SHP77 (cell line): ENCODE data around the gene AP3B2.

Experiments
- DNase-seq, 2 experiments: peaks; one replicate each; lab custom pipeline; 2025; lab: John Stamatoyannopoulos, UW

Gene AP3B2

DNA sequence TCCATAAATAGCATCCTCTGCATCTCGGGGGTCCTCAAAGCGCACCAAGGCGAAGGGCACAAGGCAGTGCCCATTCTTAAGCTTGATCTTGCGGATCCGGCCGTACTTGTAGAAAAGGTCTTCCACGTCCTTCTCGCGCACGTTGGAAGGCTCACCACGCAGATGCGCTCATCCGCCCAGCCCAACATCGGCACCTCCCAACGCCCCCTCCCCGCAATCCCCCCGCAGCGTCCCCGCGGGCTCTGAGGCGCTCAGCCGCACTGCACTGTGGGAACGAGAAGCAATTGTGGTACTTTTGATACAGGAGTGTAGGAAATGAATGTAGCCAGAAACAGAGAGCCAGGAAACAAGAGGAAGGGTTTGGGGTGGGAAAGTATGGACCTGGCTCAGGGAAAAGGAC lies 17.5 kb downstream of the AP3B2 start:
- DNase-seq, result no peak

GRCh38 chr15:82689147-82689546 lies 20.5 kb downstream of the AP3B2 start:
- DNase-seq, result no peak

- DNase-seq, result no peak
Measured at GRCh38 chr15:82688691-82689090, 21.0 kb downstream of the AP3B2 start.

DNA sequence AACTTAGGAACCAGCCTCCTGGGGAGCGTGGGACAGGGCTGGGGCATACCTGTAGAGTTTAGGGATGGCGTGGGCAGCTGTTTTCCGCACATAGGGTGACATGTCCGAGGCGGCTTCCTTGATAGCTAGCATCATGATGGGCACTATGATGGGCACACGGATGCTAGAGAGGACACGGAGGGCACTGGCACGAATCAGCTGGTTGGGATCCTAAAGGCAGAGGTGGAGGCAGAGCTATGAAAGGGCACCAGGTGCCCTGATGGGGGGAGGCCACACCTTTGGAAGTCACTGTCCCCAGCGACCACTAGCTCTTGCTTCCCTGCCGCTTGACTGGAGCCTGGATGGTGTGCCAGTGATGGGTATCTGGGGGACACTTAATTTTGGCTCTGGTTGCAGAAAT lies 28.3 kb downstream of the AP3B2 start:
- DNase-seq, result no peak

- DNase-seq, result no peak
Measured at GRCh38 chr15:82680200-82681102, 29.2 kb downstream of the AP3B2 start.

DNA sequence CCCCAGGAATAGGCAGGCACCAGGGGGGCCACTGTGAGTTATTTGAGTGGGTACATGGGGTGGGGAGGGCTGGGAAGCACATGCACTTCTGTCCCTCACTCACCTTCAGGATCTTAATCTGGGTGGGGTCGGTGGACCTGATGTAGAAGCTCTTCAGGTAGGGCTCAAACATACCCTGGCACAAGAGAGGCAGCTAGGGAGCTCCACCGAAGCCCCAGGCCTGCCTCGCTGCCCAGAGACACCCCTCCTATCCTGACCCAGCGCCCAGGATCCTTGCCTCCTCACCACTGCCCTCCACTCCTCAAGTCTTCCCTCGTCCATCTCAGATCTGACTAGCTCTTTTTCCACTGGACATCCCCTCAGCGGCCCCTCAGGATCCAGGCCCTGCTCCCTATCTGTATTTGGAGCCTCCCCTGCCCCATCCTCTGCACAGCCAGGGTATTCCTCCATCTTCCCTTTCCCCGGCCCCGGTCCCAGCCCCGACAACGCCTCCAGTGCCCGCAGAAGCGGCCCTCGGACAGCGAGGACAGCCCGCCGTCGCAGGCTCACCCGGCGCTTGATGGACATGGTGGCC lies 30.0 kb downstream of the AP3B2 start:
- DNase-seq, result no peak

- DNase-seq, result no peak
Measured at GRCh38 chr15:82677720-82678323, 31.9 kb downstream of the AP3B2 start.

- DNase-seq, result no peak
Measured at GRCh38 chr15:82674873-82675272, 34.8 kb downstream of the AP3B2 start.

DNA sequence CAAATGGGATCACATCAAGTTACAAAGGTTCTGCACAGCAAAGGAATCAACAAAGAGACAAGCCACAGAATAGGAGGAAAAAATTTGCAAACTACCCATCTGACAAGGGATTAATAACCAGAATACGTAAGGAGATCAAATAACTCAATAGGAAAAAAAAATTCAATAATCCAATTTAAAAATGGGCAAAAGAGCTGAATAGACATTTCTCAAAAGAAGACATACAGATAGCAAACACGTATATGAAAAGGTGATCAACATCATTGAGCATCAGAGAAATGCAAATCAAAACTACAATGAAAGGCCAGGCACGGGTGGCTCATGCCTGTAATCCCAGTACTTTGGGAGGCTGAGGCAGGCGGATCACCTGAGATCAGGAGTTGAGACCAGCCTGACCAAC lies 39.0 kb downstream of the AP3B2 start:
- no peak for DNase-seq

DNA sequence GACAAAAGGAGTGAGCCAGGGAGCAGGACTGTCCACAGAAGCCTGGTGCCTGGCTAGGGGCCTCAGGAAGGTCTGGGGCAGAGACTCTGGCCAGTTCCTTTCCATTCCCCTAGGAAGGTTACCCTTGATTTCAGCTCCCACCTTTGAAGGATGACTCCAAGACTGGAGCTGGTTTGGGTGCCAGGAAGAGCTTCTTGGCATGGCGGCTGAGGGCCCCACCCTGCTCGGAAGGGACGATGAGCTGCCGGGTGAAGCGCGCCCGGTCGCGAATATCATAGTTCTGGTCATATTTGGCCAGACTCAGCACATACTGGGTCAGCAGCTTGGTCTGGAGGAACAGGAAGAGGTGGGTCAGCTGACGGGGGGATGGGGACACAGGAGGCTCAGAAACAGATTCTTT lies 43.1 kb downstream of the AP3B2 start:
- DNase-seq, result no peak

DNA sequence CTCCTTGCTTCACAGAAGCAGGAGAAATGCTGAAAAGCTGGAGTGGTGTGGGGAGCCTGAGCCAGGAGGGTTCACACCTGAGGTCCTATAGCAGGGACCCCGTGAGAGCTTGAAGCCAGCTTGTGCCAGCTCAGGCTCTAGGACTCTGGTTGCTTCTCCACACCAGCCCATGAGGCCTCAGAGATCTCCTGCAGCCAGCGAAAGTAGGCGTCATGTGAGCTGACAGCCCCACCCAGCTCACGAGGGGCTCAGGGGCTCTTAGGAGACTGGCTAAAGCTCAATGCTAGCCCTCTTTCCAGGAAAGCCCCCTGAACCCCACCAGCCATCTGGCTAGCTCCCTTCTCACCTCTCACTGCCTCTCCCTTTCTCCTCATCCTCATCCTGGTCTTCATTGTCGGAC lies 45.7 kb downstream of the AP3B2 start:
- no peak for DNase-seq

DNA sequence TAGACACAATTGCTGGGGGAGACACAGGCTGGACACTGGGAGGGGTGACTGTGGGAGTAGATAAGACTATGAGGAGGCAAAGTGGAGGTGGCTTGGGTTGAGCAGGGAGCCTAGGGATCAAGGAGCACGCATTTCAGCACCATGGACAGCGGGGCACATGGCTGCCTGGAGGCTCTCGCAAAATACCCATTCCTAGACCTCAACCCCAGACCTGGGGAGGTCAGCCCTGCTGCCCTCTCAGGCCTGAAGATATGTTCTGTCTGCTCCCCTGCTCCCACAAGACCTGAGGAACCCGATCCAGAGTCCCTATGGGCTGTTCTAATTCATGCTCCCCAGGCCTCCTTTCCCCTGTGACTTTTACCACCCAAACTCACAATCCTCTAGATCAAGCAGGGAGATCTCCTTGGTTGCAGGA lies 46.5 kb downstream of the AP3B2 start:
- no peak for DNase-seq

DNA sequence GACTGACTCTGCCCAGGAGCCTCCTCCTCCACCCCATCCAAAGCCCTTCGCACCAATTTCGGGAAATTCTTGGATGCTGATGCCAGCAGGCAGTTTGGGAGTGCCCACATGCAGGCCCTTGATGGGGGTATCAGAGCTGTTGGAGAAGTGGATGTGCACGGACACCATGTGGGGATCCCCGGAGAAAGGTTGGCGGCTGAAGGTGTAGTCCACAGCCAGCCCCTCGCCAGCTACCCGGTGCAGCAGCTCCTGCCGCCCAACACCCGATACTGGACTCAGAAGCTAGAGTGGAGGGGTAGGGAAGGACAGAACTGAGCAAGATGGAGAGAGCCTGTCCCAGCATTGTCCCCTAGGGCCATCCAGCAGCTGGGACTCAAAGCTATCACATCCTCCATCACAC lies 47.0 kb downstream of the AP3B2 start:
- DNase-seq, result no peak

DNA sequence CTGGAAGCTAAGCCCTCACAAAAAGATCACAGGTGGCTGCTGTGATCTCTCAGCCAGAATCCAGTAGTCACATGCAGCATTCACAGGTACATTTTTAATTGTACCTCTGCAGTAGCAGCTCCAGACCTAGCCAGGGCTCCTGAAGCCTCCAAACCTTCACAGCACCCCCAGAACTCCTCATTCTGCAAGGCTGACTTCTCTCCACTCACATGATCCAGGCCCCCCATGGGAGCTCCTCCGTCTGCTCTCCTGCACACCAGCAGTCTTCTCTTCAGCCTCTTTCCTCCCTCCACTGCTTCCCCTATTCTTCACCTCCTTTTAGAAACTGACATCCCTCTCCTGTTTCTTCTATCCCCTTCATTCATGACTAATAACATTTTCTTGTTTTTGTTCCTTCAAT lies 49.3 kb downstream of the AP3B2 start:
- no peak for DNase-seq

DNA sequence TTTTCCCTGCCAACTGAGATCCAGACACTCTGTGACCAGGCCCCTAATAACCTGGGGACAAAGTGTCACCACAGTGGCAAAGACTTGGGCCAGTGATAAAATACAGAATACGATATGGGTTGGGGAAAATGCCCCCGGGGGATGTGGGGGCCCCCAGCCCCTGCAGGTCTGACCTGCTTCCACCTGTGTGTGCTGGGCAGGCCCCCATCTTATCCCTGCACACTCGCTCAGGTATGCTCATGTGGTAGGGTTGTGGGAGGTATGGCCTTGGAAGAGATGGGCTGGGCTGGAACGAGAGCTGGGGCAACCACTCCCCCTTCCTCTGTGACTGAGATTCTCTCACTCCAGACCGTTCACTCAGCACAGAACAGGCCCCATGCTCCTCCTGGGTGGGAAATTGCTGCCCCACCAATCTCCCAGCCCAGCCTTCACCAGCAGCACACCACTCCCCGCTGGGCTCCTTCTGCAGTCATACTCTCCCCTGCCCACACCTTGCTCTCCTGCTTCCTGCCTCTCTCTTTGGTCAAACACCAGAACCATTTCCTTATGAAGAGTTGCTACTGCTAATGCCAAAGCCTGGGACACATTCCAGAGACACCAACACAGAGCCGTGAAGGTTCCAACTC lies 52.9 kb downstream of the AP3B2 start:
- DNase-seq, result no peak

GRCh38 chr15:82655606-82656005 lies 54.1 kb downstream of the AP3B2 start:
- no peak for DNase-seq

DNA sequence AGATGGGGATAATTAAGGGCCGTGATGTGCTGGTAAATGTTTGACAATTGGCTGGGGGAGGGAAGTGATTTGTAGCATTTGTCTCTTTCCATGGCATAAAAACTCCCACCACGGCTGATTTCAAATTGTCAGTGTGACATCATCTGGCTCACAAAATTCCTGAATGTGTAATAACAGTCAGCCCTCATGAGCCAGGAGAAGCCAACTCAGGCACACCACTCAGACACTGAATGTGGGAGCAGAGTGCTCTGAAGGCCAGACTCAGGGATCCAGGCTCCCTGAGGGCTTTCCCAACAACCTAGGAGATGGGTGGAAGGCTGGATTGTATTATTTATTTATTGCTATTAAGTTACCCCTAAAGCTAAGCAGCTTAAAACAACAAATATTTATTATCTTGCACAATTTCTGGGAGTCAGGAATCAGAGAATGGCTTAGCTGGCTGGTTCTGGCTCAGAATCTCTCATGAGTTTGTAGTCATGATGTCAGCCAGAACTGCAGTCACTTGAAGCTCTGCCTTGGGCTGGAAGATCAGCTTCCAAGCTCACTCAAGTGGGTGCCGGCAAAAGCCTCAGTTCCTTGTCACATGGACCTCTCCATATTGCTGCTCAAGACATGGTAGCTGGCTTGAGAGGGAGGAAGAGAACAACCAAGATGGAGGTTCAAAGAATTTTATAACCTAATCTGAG lies 56.0 kb downstream of the AP3B2 start:
- no peak for DNase-seq

DNA sequence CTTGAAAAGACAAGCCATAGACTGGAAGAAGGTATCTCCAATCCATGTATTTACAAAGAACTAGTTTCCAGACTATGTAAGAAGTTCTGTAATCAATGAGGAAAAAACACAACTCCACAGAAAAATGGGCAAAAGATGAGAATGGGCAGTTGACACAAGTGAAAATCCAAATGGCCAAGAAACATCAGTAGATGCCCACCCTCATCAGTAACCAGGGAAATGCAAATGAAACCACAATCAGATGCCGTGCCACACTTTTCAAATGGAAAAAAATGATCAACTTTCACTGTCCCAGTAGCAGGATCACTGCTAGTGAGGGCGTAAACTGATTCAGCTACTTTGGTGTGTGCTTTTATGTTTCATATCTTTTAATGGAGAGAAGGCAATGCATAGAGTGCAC lies 58.0 kb downstream of the AP3B2 start:
- DNase-seq, result no peak

- no peak for DNase-seq
Measured at GRCh38 chr15:82650046-82650670, 59.5 kb downstream of the AP3B2 start.

- DNase-seq, result no peak
Measured at GRCh38 chr15:82649226-82649999, 60.3 kb downstream of the AP3B2 start.
